Measurements from ENCODE around the gene IL17RC.
"Not testable (repeated sequence)": the region's sequence is repeated elsewhere in the genome, so short reads cannot be mapped to it uniquely, and the experiment has no call there.

Gene IL17RC

GRCh38 chr3:9900965-9901415 is 15.9 kb upstream of the IL17RC start:
- not testable (repeated sequence) for H4K8ac ChIP-seq (ENCODE audit: low read depth, low read length); H2BK5ac ChIP-seq (ENCODE audit: low read depth, low read length, poor library complexity); H3K79me2 ChIP-seq (ENCODE audit: control insufficient read depth, insufficient read depth, low read length, poor library complexity); H3K23ac ChIP-seq (ENCODE audit: low read length); H2AK5ac ChIP-seq (ENCODE audit: low read length); H4K12ac ChIP-seq (ENCODE audit: low read depth, low read length); H3K9me3 ChIP-seq (ENCODE audit: insufficient read depth, low read depth, low read length); H3K9ac ChIP-seq (ENCODE audit: low read length); H3K79me1 ChIP-seq (ENCODE audit: low read length); H4K91ac ChIP-seq (ENCODE audit: low read depth, low read length); H2BK12ac ChIP-seq (ENCODE audit: low read length); H3K4me2 ChIP-seq (ENCODE audit: low read length); H3K36me3 ChIP-seq (ENCODE audit: control insufficient read depth in 1 of 2, insufficient read depth in 2 of 2, low read length in 2 of 2); H3K18ac ChIP-seq (ENCODE audit: low read length); H3K14ac ChIP-seq (ENCODE audit: low read length); H3K27me3 ChIP-seq (ENCODE audit: insufficient read depth, low read length); H3K4ac ChIP-seq (ENCODE audit: low read depth, low read length); DNase-seq; H2AFZ ChIP-seq (ENCODE audit: insufficient read depth, low read length, poor library complexity); H3K27ac ChIP-seq (ENCODE audit: low read depth, low read length); H3K4me3 ChIP-seq (ENCODE audit: low read depth, low read length); H2BK120ac ChIP-seq (ENCODE audit: insufficient read depth, low read length, poor library complexity)
- no CpG with 5 or more reads among the region's 6 CpGs for WGBS (ENCODE audit: extremely low coverage, insufficient coverage, insufficient read length)
- H3K4me1 ChIP-seq (ENCODE audit: control insufficient read depth in 1 of 2, insufficient read depth in 2 of 2, low read length in 2 of 2), result peaks cover 13 to 21% of the 10 kb centered on the region in 2 experiments

GRCh38 chr3:9901967-9902366 is 14.9 kb upstream of the IL17RC start:
- no CpG with 5 or more reads among the region's 5 CpGs for WGBS (ENCODE audit: extremely low coverage, insufficient coverage, insufficient read length)
- H2BK5ac ChIP-seq (ENCODE audit: low read depth, low read length, poor library complexity), result no peak overlapping the region
- peaks cover 3% of the 10 kb centered on the region for H3K79me2 ChIP-seq (ENCODE audit: control insufficient read depth, insufficient read depth, low read length, poor library complexity)
- H3K23ac ChIP-seq (ENCODE audit: low read length), result no peak overlapping the region
- no peak overlapping the region for H4K12ac ChIP-seq (ENCODE audit: low read depth, low read length)
- no peak overlapping the region for H2AK5ac ChIP-seq (ENCODE audit: low read length)
- DNase-seq, result no peak
- H3K4ac ChIP-seq (ENCODE audit: low read depth, low read length), result no peak overlapping the region
- no peak overlapping the region for H3K4me2 ChIP-seq (ENCODE audit: low read length)
- peaks cover 13 to 21% of the 10 kb centered on the region in 2 experiments for H3K4me1 ChIP-seq (ENCODE audit: control insufficient read depth in 1 of 2, insufficient read depth in 2 of 2, low read length in 2 of 2)
- H3K79me1 ChIP-seq (ENCODE audit: low read length), result peaks cover 6% of the 10 kb centered on the region
- H3K4me3 ChIP-seq (ENCODE audit: low read depth, low read length), result no peak overlapping the region
- no peaks in the 10 kb centered on the region for H3K27me3 ChIP-seq (ENCODE audit: insufficient read depth, low read length)
- H3K9me3 ChIP-seq (ENCODE audit: insufficient read depth, low read depth, low read length), result no peaks in the 10 kb centered on the region
- H3K14ac ChIP-seq (ENCODE audit: low read length), result no peak overlapping the region
- H3K18ac ChIP-seq (ENCODE audit: low read length), result no peak overlapping the region
- H3K27ac ChIP-seq (ENCODE audit: low read depth, low read length), result no peak overlapping the region
- H3K9ac ChIP-seq (ENCODE audit: low read length), result no peak overlapping the region
- no peak overlapping the region for H2AFZ ChIP-seq (ENCODE audit: insufficient read depth, low read length, poor library complexity)
- H3K36me3 ChIP-seq (ENCODE audit: control insufficient read depth in 1 of 2, insufficient read depth in 2 of 2, low read length in 2 of 2), result peaks cover 0 to 2% of the 10 kb centered on the region in 2 experiments
- H2BK120ac ChIP-seq (ENCODE audit: insufficient read depth, low read length, poor library complexity), result no peak overlapping the region
- no peak overlapping the region for H2BK12ac ChIP-seq (ENCODE audit: low read length)
- H4K91ac ChIP-seq (ENCODE audit: low read depth, low read length), result peak overlapping the region; percentile 45
- H4K8ac ChIP-seq (ENCODE audit: low read depth, low read length), result no peak overlapping the region

GRCh38 chr3:9902372-9903237 is 14.3 kb upstream of the IL17RC start, which contains the start of gene IL17RE:
TSS of gene IL17RE (plus strand) at chr3:9902848. CDS start at chr3:9902933, 85 bp downstream.
- no peaks in the 10 kb centered on the region for H3K9me3 ChIP-seq (ENCODE audit: insufficient read depth, low read depth, low read length)
- H3K18ac ChIP-seq (ENCODE audit: low read length), result peak within 1 kb of the TSS; percentile 48
- H4K12ac ChIP-seq (ENCODE audit: low read depth, low read length), result no peak within 1 kb of the TSS
- H3K27ac ChIP-seq (ENCODE audit: low read depth, low read length), result peak within 1 kb of the TSS; percentile 0
- H3K79me2 ChIP-seq (ENCODE audit: control insufficient read depth, insufficient read depth, low read length, poor library complexity), result peaks cover 3% of the 10 kb centered on the region
- H3K36me3 ChIP-seq (ENCODE audit: control insufficient read depth in 1 of 2, insufficient read depth in 2 of 2, low read length in 2 of 2), result peaks cover 0 to 2% of the 10 kb centered on the region in 2 experiments
- no CpG with 5 or more reads among the region's 13 CpGs for WGBS (ENCODE audit: extremely low coverage, insufficient coverage, insufficient read length)
- peak within 1 kb of the TSS; percentile 24 for H2BK12ac ChIP-seq (ENCODE audit: low read length)
- peak within 1 kb of the TSS; percentile 49 for H3K4ac ChIP-seq (ENCODE audit: low read depth, low read length)
- H4K8ac ChIP-seq (ENCODE audit: low read depth, low read length), result peak within 1 kb of the TSS; percentile 49
- peak within 1 kb of the TSS; percentile 73 for H2BK120ac ChIP-seq (ENCODE audit: insufficient read depth, low read length, poor library complexity)
- H2AFZ ChIP-seq (ENCODE audit: insufficient read depth, low read length, poor library complexity), result peak within 1 kb of the TSS; percentile 51
- peak in 1 of 2 donors; percentile 51 for DNase-seq
- peak within 1 kb of the TSS; percentile 58 for H3K14ac ChIP-seq (ENCODE audit: low read length)
- peak within 1 kb of the TSS; percentile 24 for H2AK5ac ChIP-seq (ENCODE audit: low read length)
- H3K4me1 ChIP-seq (ENCODE audit: control insufficient read depth in 1 of 2, insufficient read depth in 2 of 2, low read length in 2 of 2), result peaks cover 13 to 21% of the 10 kb centered on the region in 2 experiments
- H3K4me3 ChIP-seq (ENCODE audit: low read depth, low read length), result no peak within 1 kb of the TSS
- H3K23ac ChIP-seq (ENCODE audit: low read length), result no peak within 1 kb of the TSS
- no peaks in the 10 kb centered on the region for H3K27me3 ChIP-seq (ENCODE audit: insufficient read depth, low read length)
- H3K79me1 ChIP-seq (ENCODE audit: low read length), result peaks cover 6% of the 10 kb centered on the region
- peak within 1 kb of the TSS; percentile 42 for H3K4me2 ChIP-seq (ENCODE audit: low read length)
- H3K9ac ChIP-seq (ENCODE audit: low read length), result no peak within 1 kb of the TSS
- peak within 1 kb of the TSS; percentile 80 for H4K91ac ChIP-seq (ENCODE audit: low read depth, low read length)
- H2BK5ac ChIP-seq (ENCODE audit: low read depth, low read length, poor library complexity), result peak within 1 kb of the TSS; percentile 10

GRCh38 chr3:9903238-9903624 is 13.7 kb upstream of the IL17RC start:
- H4K12ac ChIP-seq (ENCODE audit: low read depth, low read length), result no peak overlapping the region
- no peak overlapping the region for H3K27ac ChIP-seq (ENCODE audit: low read depth, low read length)
- H3K36me3 ChIP-seq (ENCODE audit: control insufficient read depth in 1 of 2, insufficient read depth in 2 of 2, low read length in 2 of 2), result peaks cover 0 to 2% of the 10 kb centered on the region in 2 experiments
- peak overlapping the region; percentile 58 for H3K14ac ChIP-seq (ENCODE audit: low read length)
- peaks cover 13 to 19% of the 10 kb centered on the region in 2 experiments for H3K4me1 ChIP-seq (ENCODE audit: control insufficient read depth in 1 of 2, insufficient read depth in 2 of 2, low read length in 2 of 2)
- H3K9ac ChIP-seq (ENCODE audit: low read length), result no peak overlapping the region
- peak overlapping the region; percentile 24 for H2BK12ac ChIP-seq (ENCODE audit: low read length)
- peak overlapping the region; percentile 80 for H4K91ac ChIP-seq (ENCODE audit: low read depth, low read length)
- H3K4me2 ChIP-seq (ENCODE audit: low read length), result peak overlapping the region; percentile 42
- peaks cover 6% of the 10 kb centered on the region for H3K79me1 ChIP-seq (ENCODE audit: low read length)
- H2AFZ ChIP-seq (ENCODE audit: insufficient read depth, low read length, poor library complexity), result peak overlapping the region; percentile 51
- H3K23ac ChIP-seq (ENCODE audit: low read length), result no peak overlapping the region
- no peak overlapping the region for H2AK5ac ChIP-seq (ENCODE audit: low read length)
- H2BK5ac ChIP-seq (ENCODE audit: low read depth, low read length, poor library complexity), result peak overlapping the region; percentile 10
- no CpG with 5 or more reads among the region's 4 CpGs for WGBS (ENCODE audit: extremely low coverage, insufficient coverage, insufficient read length)
- H4K8ac ChIP-seq (ENCODE audit: low read depth, low read length), result peak overlapping the region; percentile 49
- H3K18ac ChIP-seq (ENCODE audit: low read length), result peak overlapping the region; percentile 48
- no peak for DNase-seq
- peak overlapping the region; percentile 73 for H2BK120ac ChIP-seq (ENCODE audit: insufficient read depth, low read length, poor library complexity)
- H3K4me3 ChIP-seq (ENCODE audit: low read depth, low read length), result no peak overlapping the region
- peak overlapping the region; percentile 49 for H3K4ac ChIP-seq (ENCODE audit: low read depth, low read length)
- no peaks in the 10 kb centered on the region for H3K27me3 ChIP-seq (ENCODE audit: insufficient read depth, low read length)
- peaks cover 3% of the 10 kb centered on the region for H3K79me2 ChIP-seq (ENCODE audit: control insufficient read depth, insufficient read depth, low read length, poor library complexity)
- H3K9me3 ChIP-seq (ENCODE audit: insufficient read depth, low read depth, low read length), result no peaks in the 10 kb centered on the region

Measured in trophoblast cell (in vitro differentiated cells and primary cell).